Activated B cell treated with CpG ODN at 0.5 μM for 24 hours (primary cell): ENCODE measurements around the gene RANBP9. TPM values are rescaled to one million over a fixed set of nuclear protein-coding genes. Genes with fewer than 3 reads are reported as not detected.

Source experiments
- ATAC-seq: fragments of 200-7000 bp; cut with Tn5 transposase; one replicate; pipeline ENCODE4 v1.10.0; 2021; ENCODE audit warnings: low read depth, mild to moderate bottlenecking, moderate library complexity
- CTCF ChIA-PET: fragments of 350-600 bp; sonication (Branson Sonifier 250); formaldehyde crosslinking; loops from one replicate; lab custom pipeline; 2021; ENCODE audit warnings: antibody characterized with exemption; lab: Charles Lee
- POLR2A ChIA-PET: fragments of 350-600 bp; sonication (Branson Sonifier 250); formaldehyde crosslinking; loops from one replicate; lab custom pipeline; 2021; ENCODE audit warnings: antibody characterized with exemption; lab: Charles Lee
- DNase-seq: peaks from one replicate; pipeline ENCODE4 v3.0.0; 2022
- H3K27ac Mint-ChIP-seq: one replicate; pipeline ENCODE4 v1.8.0; 2020; ENCODE audit warnings: mixed read lengths
- H3K27me3 Mint-ChIP-seq: one replicate; pipeline ENCODE4 v1.8.0; 2021; ENCODE audit warnings: mixed read lengths
- H3K36me3 Mint-ChIP-seq: one replicate; pipeline ENCODE4 v1.8.0; 2021; ENCODE audit warnings: low read depth, mixed read lengths
- H3K4me1 Mint-ChIP-seq: one replicate; pipeline ENCODE4 v1.8.0; 2021; ENCODE audit warnings: mixed read lengths
- H3K4me3 Mint-ChIP-seq: one replicate; pipeline ENCODE4 v1.8.0; 2020; ENCODE audit warnings: mild to moderate bottlenecking, mixed read lengths
- H3K9me3 Mint-ChIP-seq: one replicate; pipeline ENCODE4 v1.8.0; 2020; ENCODE audit warnings: mixed read lengths
- CTCF ChIP-seq: fragments of 200-600 bp; IDR thresholded peaks from one replicate; pipeline ENCODE4 v1.8.0; 2022; ENCODE audit warnings: antibody characterized with exemption, mild to moderate bottlenecking
- intact Hi-C: fragments of 100-400 bp; cut with micrococcal nuclease; formaldehyde crosslinking; loops from one replicate; pipeline ENCODE4 v1.15.1; 2024
- total RNA-seq: library from RNA; stranded (reverse); gene quantifications from 2 replicates; pipeline ENCODE4 v1.2.3, GENCODE V29; 2022

RANBP9 gene
- total RNA-seq, 1 donor from 2014 or later: 34.7 TPM

GRCh38 chr6:13730704-13731103, 19.1 kb upstream of the RANBP9 start:
- no peaks in the 10 kb centered on the region for H3K4me1 Mint-ChIP-seq
- no peak overlapping the region for H3K4me3 Mint-ChIP-seq
- ChIA-PET POLR2A (no interaction called here), CTCF (no interaction called here)
- intact Hi-C loops: no loop called here
- no peak for TF ChIP-seq CTCF
- ATAC-seq (no peak), DNase-seq (no peak)
- no peaks in the 10 kb centered on the region for H3K36me3 Mint-ChIP-seq
- H3K9me3 Mint-ChIP-seq: no peaks in the 10 kb centered on the region
- H3K27me3 Mint-ChIP-seq: peaks cover 5% of the 10 kb centered on the region
- H3K27ac Mint-ChIP-seq: no peak overlapping the region

- DNase-seq (no peak), ATAC-seq (no peak)
- Mint-ChIP-seq H3K36me3 (no peaks in the 10 kb centered on the region), H3K27me3 (peaks cover 5% of the 10 kb centered on the region), H3K4me1 (no peaks in the 10 kb centered on the region), H3K9me3 (no peaks in the 10 kb centered on the region), H3K27ac (no peak overlapping the region), H3K4me3 (no peak overlapping the region)
- CTCF ChIA-PET: no interaction called here
- TF ChIP-seq CTCF: no peak
- intact Hi-C loops: no loop called here
- POLR2A ChIA-PET: no interaction called here
These were observed 18.3 kb upstream of the RANBP9 start for GRCh38 chr6:13729891-13730290.

- ATAC-seq (no peak), DNase-seq (no peak)
- Mint-ChIP-seq H3K4me3 (no peak overlapping the region), H3K9me3 (no peaks in the 10 kb centered on the region), H3K27me3 (no peaks in the 10 kb centered on the region), H3K4me1 (peaks cover 4% of the 10 kb centered on the region), H3K27ac (no peak overlapping the region), H3K36me3 (no peaks in the 10 kb centered on the region)
- intact Hi-C loops: no loop called here
- TF ChIP-seq CTCF: no peak
- CTCF ChIA-PET: no interaction called here
- POLR2A ChIA-PET: interaction anchor here (0.6 kb wide), 1 partner anchor 42 kb away, joined by 3 read pairs; no protein-coding TSS in a partner anchor
These were observed 13.9 kb upstream of the RANBP9 start for GRCh38 chr6:13725570-13725969.

- Mint-ChIP-seq H3K27ac (no peak overlapping the region), H3K4me1 (peaks cover 4% of the 10 kb centered on the region), H3K4me3 (no peak overlapping the region), H3K27me3 (no peaks in the 10 kb centered on the region), H3K36me3 (no peaks in the 10 kb centered on the region), H3K9me3 (no peaks in the 10 kb centered on the region)
- DNase-seq: no peak
- POLR2A ChIA-PET: interaction anchor here (0.6 kb wide), 1 partner anchor 12 kb away, joined by 4 read pairs; no protein-coding TSS in a partner anchor
- intact Hi-C loops: no loop called here
- ATAC-seq: no peak
- no peak for TF ChIP-seq CTCF
- CTCF ChIA-PET: no interaction called here
These were observed 13.4 kb upstream of the RANBP9 start for GRCh38 chr6:13725052-13725451.

GRCh38 chr6:13724182-13724581, 12.5 kb upstream of the RANBP9 start:
- ChIA-PET CTCF (no interaction called here), POLR2A (interaction anchor here (0.6 kb wide), 1 partner anchor 11 kb away, joined by 4 read pairs; no protein-coding TSS in a partner anchor)
- H3K4me3 Mint-ChIP-seq: no peak overlapping the region
- intact Hi-C loops: no loop called here
- no peaks in the 10 kb centered on the region for H3K27me3 Mint-ChIP-seq
- no peak for DNase-seq
- H3K9me3 Mint-ChIP-seq: no peaks in the 10 kb centered on the region
- ATAC-seq: no peak
- no peak overlapping the region for H3K27ac Mint-ChIP-seq
- no peaks in the 10 kb centered on the region for H3K36me3 Mint-ChIP-seq
- peaks cover 4% of the 10 kb centered on the region for H3K4me1 Mint-ChIP-seq
- TF ChIP-seq CTCF: no peak
